ENCODE measurements around the gene SAMD3.

DNA sequence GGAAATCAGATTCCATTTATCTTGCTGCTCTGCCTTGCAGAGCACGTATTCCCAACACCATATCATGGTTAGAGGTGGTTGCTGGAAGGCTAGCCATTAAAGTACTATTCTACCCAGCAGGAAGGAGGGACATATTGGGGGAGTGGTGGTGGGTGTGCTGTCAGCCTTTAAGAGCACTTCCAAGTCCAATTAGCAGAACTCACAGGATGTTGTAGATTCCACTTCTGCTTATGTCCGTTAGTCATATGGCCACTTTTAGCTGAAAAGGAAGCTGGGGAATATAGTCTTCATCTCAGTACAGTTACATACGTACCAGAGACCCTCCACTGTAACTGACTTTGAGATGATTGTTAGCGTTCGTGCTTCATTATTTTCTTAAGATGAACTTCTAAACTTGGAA, 94.4 kb downstream of the SAMD3 start:
- TF ChIP-seq, protein P1, sequence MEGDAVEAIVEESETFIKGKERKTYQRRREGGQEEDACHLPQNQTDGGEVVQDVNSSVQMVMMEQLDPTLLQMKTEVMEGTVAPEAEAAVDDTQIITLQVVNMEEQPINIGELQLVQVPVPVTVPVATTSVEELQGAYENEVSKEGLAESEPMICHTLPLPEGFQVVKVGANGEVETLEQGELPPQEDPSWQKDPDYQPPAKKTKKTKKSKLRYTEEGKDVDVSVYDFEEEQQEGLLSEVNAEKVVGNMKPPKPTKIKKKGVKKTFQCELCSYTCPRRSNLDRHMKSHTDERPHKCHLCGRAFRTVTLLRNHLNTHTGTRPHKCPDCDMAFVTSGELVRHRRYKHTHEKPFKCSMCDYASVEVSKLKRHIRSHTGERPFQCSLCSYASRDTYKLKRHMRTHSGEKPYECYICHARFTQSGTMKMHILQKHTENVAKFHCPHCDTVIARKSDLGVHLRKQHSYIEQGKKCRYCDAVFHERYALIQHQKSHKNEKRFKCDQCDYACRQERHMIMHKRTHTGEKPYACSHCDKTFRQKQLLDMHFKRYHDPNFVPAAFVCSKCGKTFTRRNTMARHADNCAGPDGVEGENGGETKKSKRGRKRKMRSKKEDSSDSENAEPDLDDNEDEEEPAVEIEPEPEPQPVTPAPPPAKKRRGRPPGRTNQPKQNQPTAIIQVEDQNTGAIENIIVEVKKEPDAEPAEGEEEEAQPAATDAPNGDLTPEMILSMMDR (IDR thresholded peaks at IDR 0.05) = no peak
- TF ChIP-seq POLR2A (IDR thresholded peaks at IDR 0.05) = no peak

Data from adrenal gland (tissue), 5 donors.